Small intestine (tissue), 7 donors: ENCODE results near the gene GALNT7. TPM values are rescaled to one million over a fixed set of nuclear protein-coding genes. Genes with fewer than 3 reads are reported as not detected.

Experiments
- DNase-seq, 2 donors: peaks; one replicate each; pipeline versions ENCODE4 v3.0.0 to v3.0.0-alpha.2; 2013
- FAIRE-seq: peaks from 2 replicates; lab custom pipeline; 2012; peaks lifted over from hg19 to GRCh38; lab: Jason Lieb, UNC
- H3K27ac ChIP-seq, 3 donors: one replicate each; pipeline ENCODE4 v1.5.1; 2013; ENCODE audit warnings: low read length in 2 of 3, mild to moderate bottlenecking in 2 of 3, control low read depth in 1 of 3, inconsistent platforms in 1 of 3, low read depth in 1 of 3, moderate library complexity in 1 of 3
- H3K27me3 ChIP-seq, 3 donors: one replicate each; pipeline ENCODE4 v1.6.1; 2013; ENCODE audit warnings: low read length in 3 of 3, inconsistent platforms in 1 of 3; ENCODE audit not compliant: control insufficient read depth in 3 of 3, insufficient read depth in 3 of 3
- H3K36me3 ChIP-seq, 3 donors: one replicate each; pipeline ENCODE4 v1.6.1; 2013; ENCODE audit warnings: low read length in 3 of 3, inconsistent platforms in 1 of 3, low read depth in 1 of 3, mild to moderate bottlenecking in 1 of 3, moderate library complexity in 1 of 3; ENCODE audit not compliant: control insufficient read depth in 3 of 3, insufficient read depth in 2 of 3
- H3K4me1 ChIP-seq, 3 donors: one replicate each; pipeline ENCODE4 v1.6.1; 2013; ENCODE audit warnings: low read length in 2 of 3, inconsistent platforms in 1 of 3, low read depth in 1 of 3, mild to moderate bottlenecking in 1 of 3, moderate library complexity in 1 of 3; ENCODE audit not compliant: control insufficient read depth in 3 of 3, insufficient read depth in 2 of 3
- H3K4me3 ChIP-seq, 3 donors: one replicate each; pipeline ENCODE4 v1.5.1; 2013; ENCODE audit warnings: low read length in 3 of 3, control low read depth in 1 of 3, inconsistent platforms in 1 of 3, low read depth in 1 of 3, mild to moderate bottlenecking in 1 of 3, moderate library complexity in 1 of 3
- H3K9me3 ChIP-seq, 2 donors: one replicate each; pipeline ENCODE4 v1.6.1; 2013; ENCODE audit warnings: low read depth in 1 of 2, low read length in 1 of 2; ENCODE audit not compliant: control insufficient read depth in 2 of 2, insufficient read depth in 1 of 2
- WGBS, 3 donors: extraction: QIAGEN DNeasy Blood & Tissue Kit; methylation state at CpG; one replicate each; pipeline ENCODE4 v1.1.7; 2013; 5-methylcytosine and 5-hydroxymethylcytosine counted together
- polyA plus RNA-seq, 4 donors: library from polyadenylated mRNA; stranded (reverse) in 3 of 4; unstranded in 1 of 4; fragments of 200-250 nt in 3 of 4; fragments of 120-200 nt in 1 of 4; gene quantifications; one replicate each; pipeline versions ENCODE4 v1.2.1 to v1.2.3, GENCODE V29; 2013
- donor health status: healthy with polysubstance abuse.
- donor health status: control.
- donor health status: control.
- donor health status: Bipolar disorder and iron deficiency.
- donor health status: healthy.

Gene GALNT7
- polyA plus RNA-seq, 4 donors, result 10.0 to 58.4 (median 19.5) TPM

DNA sequence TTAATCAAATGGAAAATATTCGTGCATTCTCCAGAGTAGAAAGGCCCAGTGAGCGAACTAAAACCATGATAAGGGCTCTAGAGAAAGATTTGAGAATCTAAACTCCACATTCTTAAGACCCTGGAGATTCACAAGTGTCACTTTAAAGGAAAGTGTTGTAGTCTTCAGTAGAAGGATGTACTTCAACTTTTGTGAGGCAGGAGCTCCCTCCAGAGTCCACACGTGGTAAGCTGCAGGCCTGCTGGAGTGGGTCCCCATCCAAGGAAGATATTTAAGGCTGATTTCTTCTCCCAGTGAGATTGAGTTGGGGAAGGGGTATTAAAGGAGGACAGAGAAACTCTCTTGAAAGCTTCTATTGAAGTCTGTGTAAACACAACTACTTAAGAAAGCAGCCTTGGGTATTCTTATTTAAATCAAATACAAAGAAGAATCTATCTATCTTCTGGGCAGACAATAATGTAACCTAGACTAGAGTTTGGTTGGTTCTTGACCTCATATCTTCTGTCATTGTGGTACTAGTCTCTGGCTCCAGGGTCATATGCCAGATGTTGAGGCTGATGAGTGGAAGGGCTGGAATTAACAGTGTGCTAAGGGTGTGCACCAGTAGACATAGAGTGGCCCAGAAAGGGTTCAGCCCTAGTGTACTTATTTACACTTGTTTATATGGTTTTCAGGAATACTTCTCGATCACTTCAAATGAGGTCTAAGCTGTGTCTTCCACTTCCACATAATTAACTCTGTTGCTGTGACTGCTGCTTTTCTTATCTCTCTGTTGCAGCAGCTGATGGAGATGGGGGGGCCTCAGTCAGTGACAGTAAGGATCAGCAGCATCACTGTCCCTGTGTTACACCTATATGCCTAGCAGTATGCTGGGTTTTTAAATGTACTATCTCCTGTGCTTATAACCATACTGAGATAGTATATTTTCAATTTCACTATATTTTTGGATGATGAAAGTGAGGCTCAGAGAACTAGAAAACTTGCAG lies 89.4 kb downstream of the GALNT7 start:
- H3K9me3 ChIP-seq, result no peaks in the 10 kb centered on the region
- 40 to 47% (median 42%) methylated on average over 4 of the region's 4 CpGs for WGBS, 3 donors
- no peak for FAIRE-seq

DNA sequence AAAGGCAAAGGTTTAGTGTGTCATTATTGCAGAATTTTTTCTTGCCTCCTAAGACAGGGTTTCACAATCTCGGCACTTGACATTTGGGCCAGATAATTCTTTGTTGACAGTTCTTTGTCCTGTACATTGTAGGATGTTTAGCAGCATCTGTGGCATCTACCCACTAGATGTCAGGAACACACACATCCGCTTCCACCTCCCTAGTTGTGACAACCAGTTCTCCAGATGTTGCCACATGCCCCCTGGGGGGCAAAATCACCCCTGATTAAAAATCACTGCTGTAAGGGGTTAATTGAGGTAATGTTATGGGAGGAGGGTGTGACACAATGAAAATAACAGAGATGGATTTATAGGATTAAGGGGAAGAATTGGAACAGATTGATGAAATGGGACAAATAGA lies 90.3 kb downstream of the GALNT7 start:
- FAIRE-seq (no peak), DNase-seq (no peak)
- WGBS, 3 donors, result 86 to 88% (median 86%) methylated on average over 2 of the region's 2 CpGs
- Histone ChIP-seq H3K36me3 (peaks cover 0 to 2% (median 0%) of the 10 kb centered on the region in 3 donors), H3K27ac (no peak overlapping the region), H3K4me1 (no peaks in the 10 kb centered on the region), H3K27me3 (no peaks in the 10 kb centered on the region), H3K4me3 (no peak overlapping the region), H3K9me3 (no peaks in the 10 kb centered on the region)

More for the DNA sequence above, 89.4 kb downstream of the GALNT7 start:
- H3K4me3 ChIP-seq, result no peak overlapping the region
- H3K36me3 ChIP-seq, result peaks cover 0 to 2% (median 0%) of the 10 kb centered on the region in 3 donors
- no peaks in the 10 kb centered on the region for H3K27me3 ChIP-seq
- no peak overlapping the region for H3K27ac ChIP-seq
- peak; percentile 51 to 56 for DNase-seq
- H3K4me1 ChIP-seq, result no peaks in the 10 kb centered on the region

DNA sequence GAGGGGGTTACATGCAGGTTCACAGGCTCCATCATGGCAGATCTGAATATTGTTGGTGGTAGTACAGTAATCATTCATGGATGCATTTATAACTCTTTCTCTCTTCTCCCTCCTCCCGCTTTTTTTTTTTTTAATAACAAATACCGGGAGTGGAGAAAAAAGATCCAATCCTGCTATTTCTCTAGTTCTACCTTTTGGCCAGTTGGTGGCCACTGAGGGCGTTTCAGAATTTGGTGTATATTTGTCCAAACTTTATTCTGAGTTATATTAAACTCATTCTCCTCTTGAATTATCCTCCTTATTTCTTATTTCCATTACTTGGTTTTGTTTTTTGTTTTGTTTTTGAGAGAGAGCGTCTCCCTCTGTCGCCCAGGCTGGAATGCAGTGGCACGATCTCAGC lies 90.7 kb downstream of the GALNT7 start:
- no peaks in the 10 kb centered on the region for H3K9me3 ChIP-seq
- peaks cover 0 to 2% (median 0%) of the 10 kb centered on the region in 3 donors for H3K36me3 ChIP-seq
- 88 to 91% (median 89%) methylated on average over 6 of the region's 6 CpGs for WGBS, 3 donors
- no peaks in the 10 kb centered on the region for H3K27me3 ChIP-seq
- peaks cover 0 to 2% (median 1%) of the 10 kb centered on the region in 3 donors for H3K4me1 ChIP-seq
- H3K27ac ChIP-seq, result no peak overlapping the region
- H3K4me3 ChIP-seq, result no peak overlapping the region
- DNase-seq (no peak), FAIRE-seq (no peak)

DNA sequence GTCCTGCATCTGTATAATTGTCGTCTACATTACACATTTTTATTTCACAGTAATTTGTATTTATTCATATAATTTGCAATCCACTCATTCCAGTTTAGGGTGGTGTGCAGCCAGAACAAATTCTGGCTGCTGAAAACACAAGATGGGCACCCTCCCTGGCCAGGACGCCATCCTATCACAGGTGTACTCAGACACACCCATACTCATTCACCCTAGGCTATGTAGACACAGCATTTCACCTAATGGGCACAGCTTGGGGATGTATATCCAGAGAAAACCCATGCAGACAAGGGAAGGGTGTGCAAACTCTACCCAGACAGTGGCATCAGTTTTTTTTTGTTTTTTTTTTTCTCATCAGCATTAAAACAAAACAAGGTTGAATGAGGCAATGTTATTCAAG lies 92.4 kb downstream of the GALNT7 start:
- WGBS, 3 donors, result 72 to 90% (median 82%) methylated on average over 2 of the region's 2 CpGs
- DNase-seq (no peak), FAIRE-seq (no peak)
- peaks cover 2 to 8% (median 4%) of the 10 kb centered on the region in 3 donors for H3K4me1 ChIP-seq
- H3K9me3 ChIP-seq, result no peaks in the 10 kb centered on the region
- peaks cover 0 to 2% (median 0%) of the 10 kb centered on the region in 3 donors for H3K36me3 ChIP-seq
- no peak overlapping the region for H3K27ac ChIP-seq
- no peak overlapping the region for H3K4me3 ChIP-seq
- H3K27me3 ChIP-seq, result no peaks in the 10 kb centered on the region

DNA sequence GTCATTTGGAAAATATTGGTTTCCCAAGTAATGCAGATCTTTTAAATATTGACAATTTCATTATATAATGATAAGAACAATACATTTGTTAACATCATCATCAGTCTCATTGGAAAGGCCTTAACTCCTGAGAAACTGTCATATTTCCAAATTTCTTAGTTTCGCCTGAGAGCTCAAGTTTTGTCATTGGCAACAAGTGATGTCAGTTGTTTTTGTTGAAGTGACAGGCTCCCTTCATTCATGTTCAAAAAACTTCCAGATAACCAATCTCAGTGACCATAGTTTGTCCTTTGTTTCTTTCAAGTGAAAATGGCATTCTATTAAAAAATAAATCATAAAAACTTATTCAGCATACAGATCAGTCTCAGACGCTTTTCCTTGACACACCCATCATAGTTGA lies 93.8 kb downstream of the GALNT7 start:
- Histone ChIP-seq H3K27me3 (no peaks in the 10 kb centered on the region), H3K36me3 (peaks cover 0 to 2% (median 0%) of the 10 kb centered on the region in 3 donors), H3K4me1 (peaks cover 2 to 8% (median 4%) of the 10 kb centered on the region in 3 donors), H3K27ac (no peak overlapping the region), H3K9me3 (no peaks in the 10 kb centered on the region), H3K4me3 (no peak overlapping the region)
- no peak for FAIRE-seq
- 80 to 92% (median 90%) methylated on average over 2 of the region's 2 CpGs for WGBS, 3 donors
- no peak for DNase-seq

DNA sequence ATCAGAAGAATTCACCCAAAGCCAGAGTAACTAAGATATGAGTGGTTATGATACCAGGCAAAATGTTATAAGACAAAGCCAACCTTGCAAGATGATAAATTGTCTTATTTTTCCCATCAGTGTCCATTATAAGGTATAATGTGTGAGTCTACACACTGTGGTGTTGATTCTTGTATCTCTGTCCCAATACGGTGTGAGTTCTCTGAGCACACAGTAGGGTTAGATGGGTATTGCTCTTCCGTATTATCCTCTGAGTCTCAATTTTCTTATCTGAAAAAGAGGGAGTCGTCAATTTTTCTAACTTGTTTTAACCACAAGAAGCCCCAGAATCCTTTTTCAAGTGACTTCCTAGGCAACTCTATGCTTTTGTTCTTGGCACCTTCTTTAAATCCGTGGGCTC lies 95.6 kb downstream of the GALNT7 start:
- H3K27ac ChIP-seq, result no peak overlapping the region
- WGBS, 3 donors, result 13 to 42% (median 24%) methylated on average over 4 of the region's 4 CpGs
- FAIRE-seq, result no peak

DNA sequence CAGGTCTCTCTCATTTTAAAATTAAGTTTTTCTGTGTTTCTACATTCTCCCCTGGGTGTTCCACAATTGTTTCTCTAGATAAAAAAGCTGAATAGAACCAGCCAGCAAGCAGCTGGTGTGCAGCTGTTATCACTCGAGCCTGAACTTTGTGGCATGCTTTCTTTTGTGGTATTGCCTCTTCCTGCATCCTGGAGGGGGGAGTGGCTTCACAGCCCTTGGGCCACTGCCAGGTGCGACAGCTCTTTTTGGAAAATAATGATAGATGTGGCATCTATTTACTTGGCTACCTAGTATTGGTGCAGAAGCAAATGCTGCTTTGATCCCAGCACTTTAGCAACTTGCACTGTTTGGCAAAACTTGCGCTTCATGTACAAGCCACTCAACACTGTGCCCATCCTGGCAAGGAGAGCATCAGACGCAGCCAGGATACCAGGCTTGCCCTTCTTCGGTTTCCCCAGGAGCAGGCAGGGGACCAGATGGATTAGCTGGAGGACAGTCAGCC lies 96.1 kb downstream of the GALNT7 start:
- Histone ChIP-seq H3K4me1 (peaks cover 2 to 8% (median 4%) of the 10 kb centered on the region in 3 donors), H3K9me3 (no peaks in the 10 kb centered on the region), H3K4me3 (no peak overlapping the region), H3K27me3 (no peaks in the 10 kb centered on the region), H3K36me3 (peaks cover 0 to 2% (median 0%) of the 10 kb centered on the region in 3 donors), H3K27ac (no peak overlapping the region)
- DNase-seq (peak; percentile 54 to 65), FAIRE-seq (no peak)
- 40 to 45% (median 45%) methylated on average over 5 of the region's 5 CpGs for WGBS, 3 donors

More for the DNA sequence above, 95.6 kb downstream of the GALNT7 start:
- no peak for DNase-seq
- no peaks in the 10 kb centered on the region for H3K27me3 ChIP-seq
- no peak overlapping the region for H3K4me3 ChIP-seq
- peaks cover 0 to 2% (median 0%) of the 10 kb centered on the region in 3 donors for H3K36me3 ChIP-seq
- no peaks in the 10 kb centered on the region for H3K9me3 ChIP-seq
- peaks cover 2 to 8% (median 4%) of the 10 kb centered on the region in 3 donors for H3K4me1 ChIP-seq

DNA sequence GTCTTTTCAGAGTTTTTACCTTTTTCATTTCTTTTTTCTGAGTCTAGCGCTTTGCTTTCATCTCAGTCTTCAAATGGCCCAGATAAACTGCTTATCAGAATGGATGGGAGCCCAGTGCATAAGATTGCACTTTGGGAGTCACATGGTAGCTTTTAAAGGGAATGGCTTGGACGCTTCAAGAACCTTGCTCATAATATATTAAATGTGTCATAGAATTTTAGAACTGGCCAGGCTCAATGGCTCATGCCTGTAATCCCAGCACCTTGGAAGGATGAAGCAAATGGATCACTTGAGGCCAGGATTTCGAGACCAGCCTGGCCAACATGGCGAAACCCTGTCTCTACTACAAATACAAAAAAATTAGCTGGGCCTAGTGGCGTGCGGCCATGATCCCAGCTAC lies 97.1 kb downstream of the GALNT7 start:
- no peak overlapping the region for H3K27ac ChIP-seq
- FAIRE-seq, result no peak
- peaks cover 2 to 8% (median 4%) of the 10 kb centered on the region in 3 donors for H3K4me1 ChIP-seq
- no peak overlapping the region for H3K4me3 ChIP-seq
- no peak for DNase-seq
- H3K9me3 ChIP-seq, result no peaks in the 10 kb centered on the region
- H3K27me3 ChIP-seq, result no peaks in the 10 kb centered on the region
- H3K36me3 ChIP-seq, result peaks cover 0 to 2% (median 0%) of the 10 kb centered on the region in 3 donors
- WGBS, 3 donors, result 81 to 92% (median 89%) methylated on average over 6 of the region's 6 CpGs
